ENCODE data around the gene INPP5J. TPM values are rescaled to one million over a fixed set of nuclear protein-coding genes. Genes with fewer than 3 reads are reported as not detected.

Gene INPP5J
- polyA plus RNA-seq, 1 donor from 2014 or later: 3.7 TPM

GRCh38 chr22:31087744-31088215 lies 35.0 kb upstream of the INPP5J start:
- Histone ChIP-seq H3K9ac (ENCODE audit: low read length) (no peak overlapping the region), H3K36me3 (ENCODE audit: insufficient read depth, low read length) (no peaks in the 10 kb centered on the region), H3K27ac (ENCODE audit: low read length) (no peak overlapping the region), H3K9me3 (ENCODE audit: low read length) (no peaks in the 10 kb centered on the region), H3K4me3 (ENCODE audit: low read length) (no peak overlapping the region), H3F3A (ENCODE audit: insufficient read depth, low read length, poor library complexity, severe bottlenecking) (no peaks in the 10 kb centered on the region), H3K27me3 (ENCODE audit: insufficient read depth, low read depth, low read length) (peaks cover 25% of the 10 kb centered on the region), H3K9me2 (ENCODE audit: insufficient read depth, low read length) (no peaks in the 10 kb centered on the region), H3K79me2 (replicated peaks; ENCODE audit: insufficient read depth, low read length) (no peaks in the 10 kb centered on the region), H2AFZ (ENCODE audit: low read depth, low read length) (no peak overlapping the region), H3K4me2 (ENCODE audit: low read length) (no peak overlapping the region), H4K20me1 (ENCODE audit: insufficient read depth) (no peaks in the 10 kb centered on the region)
- TF ChIP-seq REST (IDR thresholded peaks at IDR 0.05; ENCODE audit: borderline replicate concordance): no peak
- no peak for TF ChIP-seq MXI1 (conservative IDR thresholded peaks at IDR 0.05; ENCODE audit: poor library complexity, severe bottlenecking)
- no peak for TF ChIP-seq EP300 (conservative IDR thresholded peaks at IDR 0.05; ENCODE audit: poor library complexity, severe bottlenecking)
- TF ChIP-seq RAD21 (conservative IDR thresholded peaks at IDR 0.05): no peak

- Histone ChIP-seq H3K79me2 (replicated peaks; ENCODE audit: insufficient read depth, low read length) (no peaks in the 10 kb centered on the region), H3K9ac (ENCODE audit: low read length) (no peak overlapping the region), H3K4me2 (ENCODE audit: low read length) (no peak overlapping the region), H3K36me3 (ENCODE audit: insufficient read depth, low read length) (no peaks in the 10 kb centered on the region), H3K27me3 (ENCODE audit: insufficient read depth, low read depth, low read length) (peaks cover 24% of the 10 kb centered on the region), H2AFZ (ENCODE audit: low read depth, low read length) (no peak overlapping the region), H3K4me3 (ENCODE audit: low read length) (no peak overlapping the region), H3K27ac (ENCODE audit: low read length) (no peak overlapping the region), H3K9me3 (ENCODE audit: low read length) (no peaks in the 10 kb centered on the region), H4K20me1 (ENCODE audit: insufficient read depth) (no peaks in the 10 kb centered on the region), H3K9me2 (ENCODE audit: insufficient read depth, low read length) (no peaks in the 10 kb centered on the region), H3F3A (ENCODE audit: insufficient read depth, low read length, poor library complexity, severe bottlenecking) (no peaks in the 10 kb centered on the region)
- TF ChIP-seq CTCF (IDR thresholded peaks at IDR 0.05; ENCODE audit: poor library complexity, severe bottlenecking) (no peak), SMC3 (conservative IDR thresholded peaks at IDR 0.05; ENCODE audit: poor library complexity) (no peak), TAF1 (IDR thresholded peaks at IDR 0.05; ENCODE audit: low read depth) (no peak), EZH2 (IDR thresholded peaks at IDR 0.05; ENCODE audit: borderline replicate concordance, insufficient read depth, low read length, poor library complexity, severe bottlenecking) (no peak), MXI1 (conservative IDR thresholded peaks at IDR 0.05; ENCODE audit: poor library complexity, severe bottlenecking) (no peak), RAD21 (conservative IDR thresholded peaks at IDR 0.05) (no peak), POLR2AphosphoS5 (IDR thresholded peaks at IDR 0.05) (no peak), EP300 (conservative IDR thresholded peaks at IDR 0.05; ENCODE audit: poor library complexity, severe bottlenecking) (no peak), REST (IDR thresholded peaks at IDR 0.05; ENCODE audit: borderline replicate concordance) (no peak)
Measured at GRCh38 chr22:31088233-31088986, 34.4 kb upstream of the INPP5J start.
